ENCODE measurements around the gene VAC14. TPM values are rescaled to one million over a fixed set of nuclear protein-coding genes. Genes with fewer than 3 reads are reported as not detected.

VAC14 gene
- polyA plus RNA-seq, 1 of the 3 experiments (the other 2 are of a cell fraction): 33.2 TPM

DNA sequence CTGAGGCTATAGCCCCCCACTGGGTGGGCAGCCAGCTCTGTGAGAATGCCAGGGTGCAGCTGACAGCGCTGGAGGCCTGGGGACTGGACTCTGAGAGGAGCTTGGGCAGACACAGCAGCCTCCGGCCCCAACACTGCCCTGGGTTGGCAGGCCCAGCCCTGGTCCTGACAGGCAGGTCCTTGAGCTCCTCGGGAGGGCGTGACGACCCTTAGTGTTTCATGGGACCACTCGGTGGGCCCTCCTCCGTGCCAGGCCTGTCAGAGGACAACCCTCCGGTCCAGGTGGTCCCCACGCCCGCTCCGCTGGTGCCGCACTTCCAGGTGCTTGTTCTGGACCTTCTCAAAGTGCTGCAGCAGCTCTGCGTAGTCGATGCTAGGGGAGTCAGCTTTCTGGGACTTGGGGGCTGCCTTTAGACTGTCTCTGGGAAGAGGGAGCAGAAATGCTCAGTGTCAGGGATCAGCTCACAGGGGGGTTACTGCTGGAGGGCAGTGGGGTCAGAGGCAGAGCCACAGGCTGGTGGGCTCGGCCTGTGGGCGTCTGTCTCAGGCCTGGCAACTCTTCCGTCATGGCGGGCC is 113.2 kb downstream of the VAC14 start:
- Histone ChIP-seq H3K9ac (no peak overlapping the region), H2AFZ (ENCODE audit: low read depth) (no peak overlapping the region), H3K27ac (ENCODE audit: low read depth in 2 of 2, low read length in 1 of 2) (peak overlapping the region; percentile 47 to 93; a peak in 3 of 4 replicates), H3K4me1 (ENCODE audit: control insufficient read depth in 1 of 2, insufficient read depth in 2 of 2, low read depth in 1 of 2, low read length in 1 of 2) (peaks cover 39 to 88% of the 10 kb centered on the region in 2 experiments), H4K20me1 (ENCODE audit: insufficient read depth) (peaks cover 20% of the 10 kb centered on the region), H3K9me3 (no peaks in the 10 kb centered on the region), H3K79me2 (ENCODE audit: insufficient read depth) (peaks cover 28% of the 10 kb centered on the region), H3K4me2 (peak overlapping the region; percentile 22; the same call in 1 of the 2 replicates), H3K9me2 (no peaks in the 10 kb centered on the region), H3K4me3 (ENCODE audit: low read depth in 2 of 2, low read length in 1 of 2) (no peak overlapping the region), H3K27me3 (ENCODE audit: insufficient read depth) (no peaks in the 10 kb centered on the region), H3K36me3 (replicated peaks in 1 of 2; ENCODE audit: control insufficient read depth in 1 of 2, insufficient read depth in 2 of 2, low read length in 1 of 2) (peaks cover 4 to 8% of the 10 kb centered on the region in 2 experiments), H3F3A (replicated peaks; ENCODE audit: insufficient read depth) (no peaks in the 10 kb centered on the region)
- TF ChIP-seq EZH2phosphoT487 (IDR thresholded peaks at IDR 0.05; ENCODE audit: borderline replicate concordance, low read depth) (no peak), FOXJ3 (CRISPR knock-in tag; IDR thresholded peaks at IDR 0.05) (0 out of 2 replicates have a peak, but pooled peaks have one; percentile 14)
- DNase-seq: no peak
- ChIA-PET CTCF (interaction anchor here (0.8 to 4.9 kb wide), 12 partner anchors 8 to 82 kb away, joined by 3 to 39 read pairs (median 8); no protein-coding TSS in a partner anchor), POLR2A (interaction anchor here (0.9 to 2.5 kb wide), 5 partner anchors 8 to 84 kb away, joined by 3 to 5 read pairs (median 4); no protein-coding TSS in a partner anchor)
- 98% methylated on average over 7 of the region's 18 CpGs for WGBS (ENCODE audit: low lambda C conversion rate)

DNA sequence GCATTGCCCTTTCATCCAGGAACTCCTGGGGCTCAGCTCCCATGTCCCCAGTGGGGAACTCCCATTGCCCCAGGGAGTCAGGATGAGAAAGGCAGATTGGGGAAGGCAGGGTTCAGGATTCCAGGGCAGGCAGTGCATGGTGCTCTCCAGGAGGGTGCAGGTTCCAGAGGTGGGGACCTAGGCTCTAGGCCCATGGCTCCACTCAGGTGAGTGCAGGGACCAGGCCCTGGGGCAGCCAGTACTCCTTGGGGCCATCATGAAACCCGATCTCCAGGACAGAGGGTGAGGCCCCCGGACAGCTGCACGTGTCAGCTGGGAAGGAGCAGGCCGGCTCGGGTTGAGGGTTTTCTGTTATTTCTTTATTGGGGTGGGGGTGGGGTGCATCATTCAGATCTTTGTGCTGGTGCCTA is 113.9 kb downstream of the VAC14 start:
- no peak overlapping the region for H3K9ac ChIP-seq
- peak overlapping the region; percentile 67 to 93; a peak in 3 of 4 replicates for H3K27ac ChIP-seq (ENCODE audit: low read depth in 2 of 2, low read length in 1 of 2)
- peaks cover 5 to 8% of the 10 kb centered on the region in 2 experiments for H3K36me3 ChIP-seq (replicated peaks in 1 of 2; ENCODE audit: control insufficient read depth in 1 of 2, insufficient read depth in 2 of 2, low read length in 1 of 2)
- WGBS (ENCODE audit: low lambda C conversion rate): 84% methylated on average over 5 of the region's 5 CpGs
- no peak overlapping the region for H3K4me3 ChIP-seq (ENCODE audit: low read depth in 2 of 2, low read length in 1 of 2)
- H3K9me3 ChIP-seq: no peaks in the 10 kb centered on the region
- no peak overlapping the region for H2AFZ ChIP-seq (ENCODE audit: low read depth)
- H3K9me2 ChIP-seq: no peaks in the 10 kb centered on the region
- peaks cover 27% of the 10 kb centered on the region for H4K20me1 ChIP-seq (ENCODE audit: insufficient read depth)
- no peak for DNase-seq
- no peaks in the 10 kb centered on the region for H3K27me3 ChIP-seq (ENCODE audit: insufficient read depth)
- H3K4me2 ChIP-seq: no peak overlapping the region
- H3K4me1 ChIP-seq (ENCODE audit: control insufficient read depth in 1 of 2, insufficient read depth in 2 of 2, low read depth in 1 of 2, low read length in 1 of 2): peaks cover 33 to 88% of the 10 kb centered on the region in 2 experiments
- H3F3A ChIP-seq (replicated peaks; ENCODE audit: insufficient read depth): no peaks in the 10 kb centered on the region
- peaks cover 35% of the 10 kb centered on the region for H3K79me2 ChIP-seq (ENCODE audit: insufficient read depth)
- POLR2A ChIA-PET: interaction anchor here (0.7 to 2.5 kb wide), 3 partner anchors 9 to 85 kb away, joined by 3 to 5 read pairs (median 4); no protein-coding TSS in a partner anchor
- no peak for TF ChIP-seq RXRA (IDR thresholded peaks at IDR 0.05; ENCODE audit: borderline replicate concordance, low read depth)
- TF ChIP-seq, protein P1, sequence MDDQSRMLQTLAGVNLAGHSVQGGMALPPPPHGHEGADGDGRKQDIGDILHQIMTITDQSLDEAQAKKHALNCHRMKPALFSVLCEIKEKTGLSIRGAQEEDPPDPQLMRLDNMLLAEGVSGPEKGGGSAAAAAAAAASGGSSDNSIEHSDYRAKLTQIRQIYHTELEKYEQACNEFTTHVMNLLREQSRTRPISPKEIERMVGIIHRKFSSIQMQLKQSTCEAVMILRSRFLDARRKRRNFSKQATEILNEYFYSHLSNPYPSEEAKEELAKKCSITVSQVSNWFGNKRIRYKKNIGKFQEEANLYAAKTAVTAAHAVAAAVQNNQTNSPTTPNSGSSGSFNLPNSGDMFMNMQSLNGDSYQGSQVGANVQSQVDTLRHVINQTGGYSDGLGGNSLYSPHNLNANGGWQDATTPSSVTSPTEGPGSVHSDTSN (IDR thresholded peaks at IDR 0.05): no peak
- TF ChIP-seq NRF1 (IDR thresholded peaks at IDR 0.05; ENCODE audit: low read depth, low read length): no peak
- TF ChIP-seq TEAD4 (IDR thresholded peaks at IDR 0.05; ENCODE audit: borderline replicate concordance, insufficient read depth): no peak
- no peak for TF ChIP-seq FOSL2 (IDR thresholded peaks at IDR 0.05; ENCODE audit: borderline replicate concordance, low read depth)
- no peak for TF ChIP-seq GABPA (IDR thresholded peaks at IDR 0.05; ENCODE audit: low read depth)
- CTCF ChIA-PET: interaction anchor here (0.8 to 4.9 kb wide), 9 partner anchors 7 to 83 kb away, joined by 3 to 39 read pairs (median 6); no protein-coding TSS in a partner anchor

Data from SK-N-SH (cell line).